Peyer's patch (tissue), 4 donors: Measurements from ENCODE around the gene C6orf132. TPM values are rescaled to one million over a fixed set of nuclear protein-coding genes. Genes with fewer than 3 reads are reported as not detected.

Experiments
- DNase-seq, 3 donors: peaks; one replicate each; pipeline ENCODE4 v3.0.0-alpha.2; 2017 to 2019
- H3K27ac ChIP-seq, 4 donors: fragments of 200-600 bp; sonication (generic); one replicate each; pipeline ENCODE4 v1.5.1; 2016 to 2019
- H3K27me3 ChIP-seq, 2 donors: fragments of 200-600 bp; sonication (generic); one replicate each; pipeline ENCODE4 v1.5.1; 2019
- H3K36me3 ChIP-seq, 3 donors: fragments of 200-600 bp; sonication (generic); one replicate each; pipeline ENCODE4 v1.5.1; 2016 to 2019
- H3K4me1 ChIP-seq, 4 donors: fragments of 200-600 bp; sonication (generic); one replicate each; pipeline ENCODE4 v1.5.1; 2016 to 2019
- H3K4me3 ChIP-seq, 4 donors: fragments of 200-600 bp; sonication (generic); 1 replicate in 3 of 4; 2 replicates in 1 of 4; pipeline ENCODE4 v1.5.1; 2016 to 2019; ENCODE audit warnings: mild to moderate bottlenecking in 1 of 4
- H3K9me3 ChIP-seq, 4 donors: fragments of 200-600 bp; sonication (generic); one replicate each; pipeline ENCODE4 v1.5.1; 2016 to 2019; ENCODE audit warnings: mild to moderate bottlenecking in 1 of 4
- CTCF ChIP-seq, 6 experiments: fragments of 450-650 bp in 4 of 6; fragments of 200-600 bp in 2 of 6; sonication (generic) in 1 of 6; IDR thresholded peaks; one replicate each; pipeline ENCODE4 v1.5.1; 2017 to 2019; ENCODE audit warnings: antibody characterized with exemption in 6 of 6, mild to moderate bottlenecking in 3 of 6, moderate library complexity in 1 of 6
- POLR2A ChIP-seq, 2 donors: fragments of 450-650 bp; IDR thresholded peaks; one replicate each; pipeline ENCODE4 v1.5.1; 2017; ENCODE audit warnings: antibody characterized with exemption in 2 of 2, mild to moderate bottlenecking in 2 of 2, moderate library complexity in 2 of 2
- total RNA-seq, 4 donors: library from RNA; depleted of rRNA; stranded (reverse); fragments of >200 nt; gene quantifications; one replicate each; pipeline ENCODE4 v1.1.0, GENCODE V29; 2016

C6orf132 gene
- total RNA-seq, 4 donors from 2014 or later, result 47.9 to 106 (median 95.9) TPM

GRCh38 chr6:42152024-42152423, 9.6 kb upstream of the C6orf132 start:
- no peaks in the 10 kb centered on the region for H3K4me1 ChIP-seq
- no peaks in the 10 kb centered on the region for H3K9me3 ChIP-seq
- H3K27me3 ChIP-seq, result no peaks in the 10 kb centered on the region
- TF ChIP-seq POLR2A (IDR thresholded peaks at IDR 0.05), result no peak
- TF ChIP-seq CTCF (IDR thresholded peaks at IDR 0.05), result no peak
- no peak overlapping the region for H3K27ac ChIP-seq
- H3K4me3 ChIP-seq, result no peak overlapping the region
- DNase-seq, result no peak
- no peaks in the 10 kb centered on the region for H3K36me3 ChIP-seq

- Histone ChIP-seq H3K27ac (no peak overlapping the region), H3K9me3 (no peaks in the 10 kb centered on the region), H3K27me3 (no peaks in the 10 kb centered on the region), H3K4me3 (no peak overlapping the region), H3K36me3 (no peaks in the 10 kb centered on the region), H3K4me1 (no peaks in the 10 kb centered on the region)
- no peak for DNase-seq
- TF ChIP-seq POLR2A (IDR thresholded peaks at IDR 0.05) (no peak), CTCF (IDR thresholded peaks at IDR 0.05) (no peak)
Measured at GRCh38 chr6:42150254-42150653, 7.8 kb upstream of the C6orf132 start.

GRCh38 chr6:42148058-42148457, 5.6 kb upstream of the C6orf132 start:
- Histone ChIP-seq H3K36me3 (no peaks in the 10 kb centered on the region), H3K27me3 (no peaks in the 10 kb centered on the region), H3K27ac (no peak overlapping the region), H3K4me1 (no peaks in the 10 kb centered on the region), H3K4me3 (no peak overlapping the region), H3K9me3 (no peaks in the 10 kb centered on the region)
- TF ChIP-seq POLR2A (IDR thresholded peaks at IDR 0.05), result no peak
- TF ChIP-seq CTCF (IDR thresholded peaks at IDR 0.05), result no peak
- no peak for DNase-seq

- no peak overlapping the region for H3K4me3 ChIP-seq
- H3K4me1 ChIP-seq, result peaks cover 0 to 7% (median 2%) of the 10 kb centered on the region in 4 donors
- no peak overlapping the region for H3K27ac ChIP-seq
- DNase-seq, result no peak
- H3K36me3 ChIP-seq, result no peaks in the 10 kb centered on the region
- TF ChIP-seq POLR2A (IDR thresholded peaks at IDR 0.05) (no peak), CTCF (IDR thresholded peaks at IDR 0.05) (no peak)
- H3K9me3 ChIP-seq, result no peaks in the 10 kb centered on the region
- H3K27me3 ChIP-seq, result no peaks in the 10 kb centered on the region
Measured at GRCh38 chr6:42147138-42147562, 4.7 kb upstream of the C6orf132 start.

GRCh38 chr6:42141603-42142117, 760 bp downstream of the C6orf132 start:
- TF ChIP-seq POLR2A (IDR thresholded peaks at IDR 0.05) (no peak), CTCF (IDR thresholded peaks at IDR 0.05) (no peak)
- H3K4me3 ChIP-seq, result peak overlapping the region; percentile 40 to 73 (median 58)
- H3K27ac ChIP-seq, result peak overlapping the region; percentile 57 to 96 (median 93)
- no peaks in the 10 kb centered on the region for H3K36me3 ChIP-seq
- DNase-seq, result no peak
- H3K4me1 ChIP-seq, result peaks cover 0 to 29% (median 4%) of the 10 kb centered on the region in 4 donors
- H3K9me3 ChIP-seq, result no peaks in the 10 kb centered on the region
- H3K27me3 ChIP-seq, result no peaks in the 10 kb centered on the region
